Gastrocnemius medialis (tissue), 4 donors: ENCODE results near the gene TAS1R3. TPM values are rescaled to one million over a fixed set of nuclear protein-coding genes. Genes with fewer than 3 reads are reported as not detected.

Source experiments
- ATAC-seq, 2 donors: fragments of 150-250 bp; one replicate each; pipeline ENCODE4 v1.9.1; 2016
- DNase-seq, 2 donors: peaks; one replicate each; pipeline ENCODE4 v3.0.0-alpha.2; 2019
- H3K27ac ChIP-seq, 4 donors: fragments of 200-600 bp; sonication (generic); 1 replicate in 1 of 4; 2 replicates in 3 of 4; pipeline ENCODE4 v1.5.1; 2016 to 2018; ENCODE audit warnings: mild to moderate bottlenecking in 2 of 4, moderate library complexity in 1 of 4
- H3K27me3 ChIP-seq, 3 donors: fragments of 200-600 bp; sonication (generic) in 2 of 3; 1 replicate in 1 of 3; 2 replicates in 2 of 3; pipeline versions ENCODE4 v1.5.1 to v1.6.0; 2016 to 2019; ENCODE audit warnings: mild to moderate bottlenecking in 1 of 3, moderate library complexity in 1 of 3
- H3K36me3 ChIP-seq, 2 donors: fragments of 200-600 bp; sonication (generic) in 1 of 2; one replicate each; pipeline ENCODE4 v1.5.1; 2017 to 2018
- H3K4me1 ChIP-seq, 2 donors: fragments of 200-600 bp; sonication (generic) in 1 of 2; one replicate each; pipeline ENCODE4 v1.5.1; 2016 to 2017; ENCODE audit warnings: mild to moderate bottlenecking in 2 of 2
- H3K4me3 ChIP-seq, 4 donors: fragments of 200-600 bp; sonication (generic) in 3 of 4; 1 replicate in 1 of 4; 2 replicates in 3 of 4; pipeline ENCODE4 v1.5.1; 2016 to 2019; ENCODE audit warnings: mild to moderate bottlenecking in 2 of 4
- H3K9me3 ChIP-seq, 3 donors: fragments of 200-600 bp; sonication (generic) in 2 of 3; 1 replicate in 1 of 3; 2 replicates in 2 of 3; pipeline ENCODE4 v1.5.1; 2016 to 2019
- POLR2A ChIP-seq, 2 donors: fragments of 450-650 bp; IDR thresholded peaks; one replicate each; pipeline ENCODE4 v1.6.1; 2017; ENCODE audit warnings: antibody characterized with exemption in 2 of 2, mild to moderate bottlenecking in 2 of 2, moderate library complexity in 2 of 2
- in situ Hi-C, 4 donors: fragments of 200-750 bp; cut with MboI; loops; one replicate each; pipeline versions ENCODE4 v1.15.0 to v1.8.0; 2017; ENCODE audit warnings: low sequenced_read_pairs in 4 of 4
- intact Hi-C: fragments of 100-400 bp; cut with DNase I; formaldehyde crosslinking; loops from one replicate; pipeline ENCODE4 v1.15.1; 2023; ENCODE audit warnings: low total_unique reads
- total RNA-seq, 4 donors: library from RNA; depleted of rRNA; stranded (reverse); fragments of >200 nt; gene quantifications; one replicate each; pipeline versions ENCODE4 v1.1.0 to v1.2.3, GENCODE V29; 2016
- TF ChIP-seq, protein P1 (sequence below), 5 experiments: fragments of 450-650 bp in 3 of 5; fragments of 200-600 bp in 2 of 5; sonication (generic) in 2 of 5; IDR thresholded peaks in 4 of 5; conservative IDR thresholded peaks in 1 of 5; 1 replicate in 4 of 5; 2 replicates in 1 of 5; pipeline ENCODE4 v1.5.1; 2016 to 2019; ENCODE audit warnings: antibody characterized with exemption in 5 of 5, mild to moderate bottlenecking in 3 of 5, moderate library complexity in 3 of 5

Gene TAS1R3
- total RNA-seq, 4 donors from 2014 or later = 0.20 to 0.44 TPM; not detected in 2

GRCh38 chr1:1333551-1334241 lies 2.6 kb downstream of the TAS1R3 start:
- TF ChIP-seq, protein P1, sequence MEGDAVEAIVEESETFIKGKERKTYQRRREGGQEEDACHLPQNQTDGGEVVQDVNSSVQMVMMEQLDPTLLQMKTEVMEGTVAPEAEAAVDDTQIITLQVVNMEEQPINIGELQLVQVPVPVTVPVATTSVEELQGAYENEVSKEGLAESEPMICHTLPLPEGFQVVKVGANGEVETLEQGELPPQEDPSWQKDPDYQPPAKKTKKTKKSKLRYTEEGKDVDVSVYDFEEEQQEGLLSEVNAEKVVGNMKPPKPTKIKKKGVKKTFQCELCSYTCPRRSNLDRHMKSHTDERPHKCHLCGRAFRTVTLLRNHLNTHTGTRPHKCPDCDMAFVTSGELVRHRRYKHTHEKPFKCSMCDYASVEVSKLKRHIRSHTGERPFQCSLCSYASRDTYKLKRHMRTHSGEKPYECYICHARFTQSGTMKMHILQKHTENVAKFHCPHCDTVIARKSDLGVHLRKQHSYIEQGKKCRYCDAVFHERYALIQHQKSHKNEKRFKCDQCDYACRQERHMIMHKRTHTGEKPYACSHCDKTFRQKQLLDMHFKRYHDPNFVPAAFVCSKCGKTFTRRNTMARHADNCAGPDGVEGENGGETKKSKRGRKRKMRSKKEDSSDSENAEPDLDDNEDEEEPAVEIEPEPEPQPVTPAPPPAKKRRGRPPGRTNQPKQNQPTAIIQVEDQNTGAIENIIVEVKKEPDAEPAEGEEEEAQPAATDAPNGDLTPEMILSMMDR (IDR thresholded peaks at IDR 0.05 in 4 of 5, conservative IDR thresholded peaks at IDR 0.05 in 1 of 5) = no peak
- TF ChIP-seq POLR2A (IDR thresholded peaks at IDR 0.05) = no peak
- DNase-seq = no peak

DNA sequence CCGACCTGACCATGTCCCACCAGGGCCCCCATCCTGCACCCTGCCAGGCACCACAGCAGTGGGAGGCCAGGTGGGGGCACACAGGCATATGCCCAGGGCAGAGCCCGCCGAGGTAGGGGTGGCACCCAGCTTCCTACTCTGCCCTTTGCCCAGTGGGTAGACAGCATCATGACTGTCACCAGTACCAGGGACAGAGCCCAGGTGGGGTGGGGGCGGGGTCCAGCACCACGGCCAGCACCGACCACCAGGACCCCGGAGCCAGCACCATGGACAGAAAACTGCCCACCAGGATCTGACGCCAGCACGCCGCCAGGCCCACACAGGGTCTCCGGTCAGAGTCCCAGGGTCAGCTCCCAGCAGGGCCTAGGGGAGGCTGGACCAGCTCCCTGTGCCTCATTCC lies 3.8 kb downstream of the TAS1R3 start:
- peaks cover 21 to 27% of the 10 kb centered on the region in 2 donors for H3K4me1 ChIP-seq
- peaks cover 0 to 38% of the 10 kb centered on the region in 2 donors for H3K36me3 ChIP-seq
- in situ Hi-C loops (no loop called here), intact Hi-C loops (no loop called here)
- no peaks in the 10 kb centered on the region for H3K27me3 ChIP-seq
- TF ChIP-seq, protein P1 (IDR thresholded peaks at IDR 0.05 in 4 of 5, conservative IDR thresholded peaks at IDR 0.05 in 1 of 5) = no peak
- TF ChIP-seq POLR2A (IDR thresholded peaks at IDR 0.05) = no peak
- DNase-seq = no peak
- no peak overlapping the region for H3K27ac ChIP-seq
- no peaks in the 10 kb centered on the region for H3K9me3 ChIP-seq
- ATAC-seq = no peak
- H3K4me3 ChIP-seq = no peak overlapping the region

More at GRCh38 chr1:1333551-1334241, 2.6 kb downstream of the TAS1R3 start:
- ATAC-seq = peak; percentile 9 to 10
- H3K4me1 ChIP-seq = peaks cover 21 to 27% of the 10 kb centered on the region in 2 donors
- intact Hi-C loops = no loop called here
- H3K27me3 ChIP-seq = no peaks in the 10 kb centered on the region
- in situ Hi-C loops = no loop called here
- H3K9me3 ChIP-seq = no peaks in the 10 kb centered on the region
- H3K36me3 ChIP-seq = peaks cover 0 to 27% of the 10 kb centered on the region in 2 donors
- no peak overlapping the region for H3K4me3 ChIP-seq
- peak overlapping the region in 3 of 4 donors; percentile 20 to 43 (median 37) for H3K27ac ChIP-seq

- Histone ChIP-seq H3K4me3 (no peak overlapping the region), H3K27me3 (no peaks in the 10 kb centered on the region), H3K36me3 (peaks cover 0 to 43% of the 10 kb centered on the region in 2 donors), H3K9me3 (no peaks in the 10 kb centered on the region), H3K4me1 (peaks cover 19 to 25% of the 10 kb centered on the region in 2 donors), H3K27ac (no peak overlapping the region)
- in situ Hi-C loops (no loop called here), intact Hi-C loops (no loop called here)
- ATAC-seq (no peak), DNase-seq (no peak)
- TF ChIP-seq, protein P1 (IDR thresholded peaks at IDR 0.05 in 4 of 5, conservative IDR thresholded peaks at IDR 0.05 in 1 of 5) = no peak
- TF ChIP-seq POLR2A (IDR thresholded peaks at IDR 0.05) = no peak
These were observed 4.2 kb downstream of the TAS1R3 start for GRCh38 chr1:1335283-1335682.

- H3K4me3 ChIP-seq = no peak overlapping the region
- no peak for TF ChIP-seq POLR2A (IDR thresholded peaks at IDR 0.05)
- TF ChIP-seq, protein P1 (IDR thresholded peaks at IDR 0.05 in 4 of 5, conservative IDR thresholded peaks at IDR 0.05 in 1 of 5) = no peak
- peaks cover 13 to 19% of the 10 kb centered on the region in 2 donors for H3K4me1 ChIP-seq
- no peak overlapping the region for H3K27ac ChIP-seq
- H3K9me3 ChIP-seq = no peaks in the 10 kb centered on the region
- DNase-seq (no peak), ATAC-seq (no peak)
- in situ Hi-C loops (no loop called here), intact Hi-C loops (no loop called here)
- peaks cover 0 to 47% of the 10 kb centered on the region in 2 donors for H3K36me3 ChIP-seq
- no peaks in the 10 kb centered on the region for H3K27me3 ChIP-seq
These were observed 4.7 kb downstream of the TAS1R3 start for GRCh38 chr1:1335792-1336248.
